Mucosa of rectum (tissue), 2 donors: ENCODE results near the gene TGDS.

Experiments used
- H3K27ac ChIP-seq, 2 donors: one replicate each; pipeline ENCODE4 v1.7.0; 2013; ENCODE audit warnings: inconsistent platforms in 2 of 2, low read depth in 2 of 2, low read length in 2 of 2
- H3K27me3 ChIP-seq, 2 donors: one replicate each; pipeline ENCODE4 v1.7.0; 2013; ENCODE audit warnings: low read length in 2 of 2; ENCODE audit not compliant: control insufficient read depth in 2 of 2, insufficient read depth in 2 of 2
- H3K36me3 ChIP-seq, 2 donors: one replicate each; pipeline ENCODE4 v1.7.0; 2013; ENCODE audit warnings: low read length in 2 of 2; ENCODE audit not compliant: control insufficient read depth in 2 of 2, insufficient read depth in 2 of 2
- H3K4me1 ChIP-seq, 2 donors: one replicate each; pipeline ENCODE4 v1.7.0; 2013; ENCODE audit warnings: low read length in 2 of 2, mild to moderate bottlenecking in 1 of 2; ENCODE audit not compliant: control insufficient read depth in 2 of 2, insufficient read depth in 2 of 2
- H3K4me3 ChIP-seq, 2 donors: one replicate each; pipeline ENCODE4 v1.7.0; 2013; ENCODE audit warnings: low read length in 2 of 2
- H3K9ac ChIP-seq, 2 donors: one replicate each; pipeline ENCODE4 v1.7.0; 2013; ENCODE audit warnings: low read length in 2 of 2, low read depth in 1 of 2, mild to moderate bottlenecking in 1 of 2
- H3K9me3 ChIP-seq, 2 donors: one replicate each; pipeline ENCODE4 v1.7.0; 2013; ENCODE audit warnings: low read length in 2 of 2; ENCODE audit not compliant: control insufficient read depth in 2 of 2
- donor health status: healthy.
- donor health status: Normal muscosa, but diverticular disease.

Gene TGDS

DNA sequence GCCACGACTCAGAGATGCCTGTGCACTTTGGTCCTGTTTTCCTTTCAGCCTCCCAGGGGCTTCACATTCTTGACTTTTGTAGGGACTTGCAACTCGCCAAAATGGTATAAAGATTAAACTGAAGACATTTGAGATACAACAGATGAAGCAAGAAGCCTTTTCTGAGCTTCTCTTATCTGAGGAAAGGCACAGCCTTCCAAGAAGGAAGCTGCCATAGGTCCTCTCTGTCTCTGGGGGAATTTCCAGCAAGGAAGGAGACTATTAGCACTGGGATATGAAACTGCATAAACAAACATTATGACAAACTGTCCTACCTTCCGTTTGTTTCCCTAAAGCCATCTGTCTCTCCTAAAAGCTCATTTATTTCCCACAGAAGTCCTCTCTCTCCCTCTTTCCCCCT lies 39.3 kb downstream of the TGDS start:
- no peak overlapping the region for H3K4me3 ChIP-seq
- H3K4me1 ChIP-seq = no peaks in the 10 kb centered on the region
- H3K27me3 ChIP-seq = no peaks in the 10 kb centered on the region
- H3K36me3 ChIP-seq = no peaks in the 10 kb centered on the region
- no peaks in the 10 kb centered on the region for H3K9me3 ChIP-seq
- no peak overlapping the region for H3K27ac ChIP-seq
- H3K9ac ChIP-seq = no peak overlapping the region

DNA sequence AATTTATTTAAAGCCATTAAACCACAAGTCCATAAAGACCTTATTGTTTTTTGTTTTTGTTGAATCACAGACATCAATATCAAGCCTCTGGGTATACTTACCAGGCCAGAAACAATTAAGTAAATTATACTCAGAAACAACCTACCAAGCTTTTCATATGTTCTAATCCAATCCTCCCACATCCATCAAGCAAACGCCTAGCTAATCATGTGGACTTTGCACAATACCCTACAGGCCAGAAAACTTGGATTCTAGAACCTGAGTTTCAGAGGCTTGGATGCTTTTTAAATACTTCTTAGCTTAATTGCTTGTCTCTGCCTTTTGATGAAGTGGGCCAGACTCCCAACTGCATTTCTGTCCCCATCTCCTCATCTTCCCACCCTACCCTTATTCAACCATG lies 39.9 kb downstream of the TGDS start:
- H3K9ac ChIP-seq = no peak overlapping the region
- no peaks in the 10 kb centered on the region for H3K27me3 ChIP-seq
- H3K36me3 ChIP-seq = no peaks in the 10 kb centered on the region

DNA sequence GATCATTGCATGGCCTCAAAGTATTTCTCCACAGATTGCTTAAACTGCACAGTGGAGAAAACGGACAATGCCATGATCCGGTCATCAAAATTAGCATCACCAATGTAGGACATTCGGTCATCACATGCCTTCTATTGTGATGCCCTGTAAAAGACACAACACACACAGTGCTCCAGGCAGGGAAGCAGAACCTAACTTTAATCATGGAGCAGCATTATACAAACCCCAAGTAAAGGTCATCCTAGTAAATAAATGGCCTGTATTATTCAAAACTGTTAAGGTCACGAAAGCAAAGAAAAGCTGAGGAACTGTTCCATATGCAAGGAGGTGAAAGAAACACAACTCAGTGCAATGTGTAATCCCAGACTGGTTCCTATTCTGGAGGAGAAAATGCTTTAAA lies 42.2 kb downstream of the TGDS start:
- Histone ChIP-seq H3K27me3 (no peaks in the 10 kb centered on the region), H3K9me3 (no peaks in the 10 kb centered on the region), H3K27ac (no peak overlapping the region), H3K4me3 (no peak overlapping the region), H3K4me1 (peaks cover 0 to 2% of the 10 kb centered on the region in 2 donors), H3K36me3 (no peaks in the 10 kb centered on the region), H3K9ac (no peak overlapping the region)

More for the DNA sequence above, 39.9 kb downstream of the TGDS start:
- Histone ChIP-seq H3K27ac (no peak overlapping the region), H3K4me1 (no peaks in the 10 kb centered on the region), H3K9me3 (no peaks in the 10 kb centered on the region), H3K4me3 (no peak overlapping the region)

DNA sequence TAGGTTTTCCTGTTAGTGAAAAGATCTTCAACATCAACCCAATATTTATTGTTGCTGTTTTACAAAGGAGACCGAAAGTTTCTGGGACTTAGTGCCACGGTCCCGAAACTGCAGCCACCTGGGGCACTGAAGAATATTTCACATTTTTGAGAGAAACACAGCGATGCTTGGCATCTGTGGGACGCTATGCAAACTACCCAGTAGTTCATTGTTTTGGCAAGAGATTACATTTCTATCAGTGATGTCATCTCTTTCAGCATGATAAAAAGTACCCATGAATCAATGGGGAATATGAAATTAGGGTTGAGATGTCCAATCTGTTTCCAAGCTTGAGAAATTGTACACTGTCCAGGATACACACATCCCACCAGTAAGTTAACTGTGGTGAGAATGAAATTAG lies 43.9 kb downstream of the TGDS start:
- Histone ChIP-seq H3K27me3 (no peaks in the 10 kb centered on the region), H3K9me3 (no peaks in the 10 kb centered on the region), H3K36me3 (no peaks in the 10 kb centered on the region), H3K4me3 (no peak overlapping the region), H3K27ac (no peak overlapping the region), H3K4me1 (peaks cover 7 to 10% of the 10 kb centered on the region in 2 donors), H3K9ac (no peak overlapping the region)

DNA sequence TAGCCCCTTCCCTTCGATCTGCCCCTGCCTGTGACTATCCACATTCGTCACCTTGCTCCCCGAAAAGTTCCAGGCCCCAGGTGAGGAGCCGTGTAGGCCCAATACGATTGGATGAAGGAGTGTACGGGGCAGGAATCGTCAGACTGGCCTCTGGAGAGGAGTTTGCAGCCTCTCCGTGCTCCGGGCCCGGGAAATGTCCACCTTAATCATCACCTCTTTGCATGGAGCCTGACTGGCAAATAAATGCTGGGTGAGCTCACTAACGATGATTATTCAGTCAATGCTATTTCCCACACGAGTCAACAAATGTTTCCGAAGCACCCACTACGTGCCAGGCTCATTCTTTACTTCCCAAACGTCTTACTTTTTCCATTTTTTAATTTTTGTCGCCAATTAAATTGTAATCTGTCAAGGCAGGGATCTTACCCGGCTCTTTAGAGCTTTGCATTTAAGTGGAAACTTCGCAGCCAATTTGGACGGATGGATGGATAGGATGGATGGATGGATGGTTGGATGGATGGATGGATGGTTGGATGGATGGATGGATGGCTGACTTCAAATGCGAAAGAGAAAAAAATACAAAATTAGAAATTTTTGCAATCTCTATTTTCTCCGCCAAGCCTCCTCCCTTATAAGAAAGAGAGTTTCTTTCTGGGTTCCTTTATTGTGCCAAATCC lies 45.8 kb downstream of the TGDS start:
- Histone ChIP-seq H3K9me3 (no peaks in the 10 kb centered on the region), H3K4me3 (peak overlapping the region; percentile 64 to 83), H3K9ac (peak overlapping the region; percentile 77 to 88), H3K36me3 (no peaks in the 10 kb centered on the region), H3K27ac (peak overlapping the region; percentile 91), H3K4me1 (peaks cover 7 to 10% of the 10 kb centered on the region in 2 donors), H3K27me3 (no peaks in the 10 kb centered on the region)

DNA sequence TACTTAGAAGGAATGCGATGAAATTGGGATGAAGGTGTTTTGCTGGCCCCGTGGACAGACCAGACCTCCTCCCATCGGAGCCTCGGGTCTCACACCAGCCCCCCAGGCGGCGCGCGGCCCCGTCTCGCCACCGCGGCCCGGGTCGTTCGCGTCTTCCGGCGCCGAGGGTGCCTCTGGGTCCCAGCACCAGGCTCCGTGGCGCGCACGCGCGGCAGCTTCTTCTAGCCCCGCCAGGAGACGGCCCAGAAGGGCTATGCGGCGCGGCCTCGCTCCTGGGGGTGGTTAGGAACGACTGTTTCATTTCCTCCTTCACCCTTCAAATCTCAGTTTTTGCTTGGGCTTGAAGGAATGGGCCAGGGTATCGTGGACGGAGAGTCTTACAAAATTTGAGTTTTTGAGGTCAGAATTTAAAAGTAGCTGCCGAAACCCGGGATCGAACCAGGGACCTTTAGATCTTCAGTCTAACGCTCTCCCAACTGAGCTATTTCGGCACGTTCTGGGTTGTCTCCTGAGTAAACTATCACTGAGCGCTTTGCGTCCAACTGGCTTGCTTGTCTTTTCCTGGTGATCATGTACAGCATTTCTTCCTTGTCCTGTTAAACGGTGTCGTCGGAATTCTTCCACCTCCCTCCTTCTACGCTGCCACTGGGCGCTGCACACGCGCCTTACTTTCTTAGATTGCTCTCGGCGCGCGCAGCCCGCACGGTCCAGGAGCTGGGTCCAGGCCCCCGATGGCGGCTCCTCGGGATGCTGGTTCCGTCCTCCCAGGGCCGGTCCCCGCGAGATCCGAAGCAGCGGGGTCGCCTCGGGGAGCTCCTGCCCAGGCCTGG lies 46.5 kb downstream of the TGDS start:
- Histone ChIP-seq H3K27me3 (no peaks in the 10 kb centered on the region), H3K9me3 (no peaks in the 10 kb centered on the region), H3K9ac (peak overlapping the region; percentile 77 to 88), H3K4me1 (peaks cover 7 to 10% of the 10 kb centered on the region in 2 donors), H3K4me3 (peak overlapping the region; percentile 64 to 83), H3K36me3 (no peaks in the 10 kb centered on the region), H3K27ac (peak overlapping the region; percentile 91)

DNA sequence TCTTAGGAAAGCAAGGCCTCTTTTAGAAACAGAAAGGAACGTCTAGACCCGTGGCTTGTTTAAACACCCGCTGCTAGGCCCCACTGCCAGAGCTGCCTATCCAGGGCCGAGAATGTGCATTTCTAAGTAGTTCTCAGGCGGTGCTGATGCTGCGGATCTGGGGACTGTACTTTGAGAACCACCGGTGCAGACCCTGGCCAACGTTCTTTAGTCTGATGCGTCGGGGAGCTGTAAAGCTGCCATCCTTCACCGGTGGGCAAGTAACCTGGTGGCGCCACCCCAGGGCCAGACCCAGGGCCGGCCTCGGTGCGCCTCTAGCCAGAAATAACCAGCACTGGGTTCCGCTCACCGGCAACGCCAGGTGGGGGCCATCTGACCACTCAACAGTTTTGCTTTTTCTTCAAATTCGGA lies 47.1 kb downstream of the TGDS start:
- H3K4me3 ChIP-seq = peak overlapping the region; percentile 64 to 83
- H3K36me3 ChIP-seq = no peaks in the 10 kb centered on the region
- no peaks in the 10 kb centered on the region for H3K9me3 ChIP-seq
- H3K9ac ChIP-seq = peak overlapping the region; percentile 77 to 88
- peaks cover 7 to 10% of the 10 kb centered on the region in 2 donors for H3K4me1 ChIP-seq
- H3K27me3 ChIP-seq = no peaks in the 10 kb centered on the region
- peak overlapping the region; percentile 91 for H3K27ac ChIP-seq

DNA sequence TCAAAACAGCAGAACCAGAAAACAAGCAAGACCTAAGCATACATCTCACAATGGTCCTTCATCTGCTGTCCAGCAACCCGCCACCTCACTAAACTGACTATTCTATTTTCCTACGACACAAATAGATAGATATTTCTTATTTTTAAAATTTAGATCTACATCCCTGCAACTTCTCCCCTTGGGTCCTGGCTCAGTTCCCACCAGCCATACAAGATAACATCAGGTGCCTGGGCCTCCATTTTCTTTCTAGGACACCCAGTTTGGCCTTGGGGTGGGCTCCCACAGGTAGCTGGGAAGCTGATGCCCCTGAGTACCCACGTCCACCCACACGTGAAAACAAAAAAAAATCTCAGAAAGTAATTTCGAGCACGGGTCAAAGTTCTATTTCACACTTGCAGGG lies 47.6 kb downstream of the TGDS start:
- peaks cover 7 to 10% of the 10 kb centered on the region in 2 donors for H3K4me1 ChIP-seq
- H3K9ac ChIP-seq = peak overlapping the region; percentile 77 to 88
- no peaks in the 10 kb centered on the region for H3K36me3 ChIP-seq
- H3K27me3 ChIP-seq = no peaks in the 10 kb centered on the region
- H3K9me3 ChIP-seq = no peaks in the 10 kb centered on the region
- peak overlapping the region; percentile 91 for H3K27ac ChIP-seq
- peak overlapping the region; percentile 64 to 83 for H3K4me3 ChIP-seq

DNA sequence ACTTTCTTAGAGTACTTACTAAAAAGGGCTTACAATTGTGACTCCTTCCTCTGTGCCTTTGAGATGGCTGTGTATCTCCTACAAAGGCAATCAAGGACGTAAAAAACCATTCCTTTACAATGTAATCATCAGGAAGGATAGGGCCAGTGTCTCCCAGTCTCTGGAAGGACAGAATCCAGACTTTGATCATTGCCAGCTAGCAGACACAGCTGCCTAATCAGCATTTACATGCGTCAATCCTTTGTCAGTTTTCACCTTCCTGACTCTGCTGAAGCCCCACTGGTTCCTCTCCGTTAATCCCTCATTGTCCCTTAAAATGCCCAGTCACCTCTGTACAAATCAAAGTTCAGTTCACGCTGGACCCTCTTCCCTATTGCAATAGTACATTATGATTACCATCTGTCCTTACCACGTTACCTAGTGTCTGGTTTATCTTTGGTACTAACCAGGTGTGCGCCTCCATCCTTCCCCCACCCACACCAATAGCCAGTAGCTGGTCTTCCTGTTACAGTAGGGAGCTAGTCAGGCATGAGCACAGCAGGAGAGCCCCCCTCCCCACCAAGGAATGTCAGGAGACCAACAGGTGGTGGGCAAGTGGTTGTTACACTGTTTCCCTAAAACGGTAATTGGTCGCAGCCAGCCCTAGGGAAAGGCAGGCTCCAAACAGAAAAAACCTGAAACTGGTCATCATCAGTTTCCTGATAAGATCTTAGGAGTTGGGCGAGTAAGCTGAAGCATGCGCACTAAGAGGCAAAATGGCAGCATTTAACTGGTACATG lies 49.7 kb downstream of the TGDS start:
- no peak overlapping the region for H3K4me3 ChIP-seq
- no peak overlapping the region for H3K27ac ChIP-seq

DNA sequence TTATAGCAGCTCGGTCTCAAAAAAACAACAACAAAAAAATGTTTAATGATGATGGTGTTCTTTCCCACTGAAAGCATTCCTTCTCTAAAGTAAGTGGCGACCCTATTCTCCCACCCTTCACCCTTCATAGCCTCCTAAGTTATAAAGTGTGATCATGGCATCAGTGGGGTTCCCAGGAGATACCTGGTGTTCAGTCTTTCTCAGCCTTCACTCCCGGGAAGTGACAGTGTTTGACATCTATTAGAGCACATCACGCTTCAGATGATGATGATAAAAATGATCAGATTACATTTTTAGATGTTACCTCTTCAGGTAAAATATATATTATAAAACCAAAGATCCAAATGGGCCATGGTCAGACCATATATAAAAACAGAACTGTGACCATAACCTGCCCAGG lies 51.0 kb downstream of the TGDS start:
- Histone ChIP-seq H3K4me1 (peaks cover 7 to 10% of the 10 kb centered on the region in 2 donors), H3K27me3 (no peaks in the 10 kb centered on the region), H3K27ac (no peak overlapping the region), H3K9ac (no peak overlapping the region), H3K4me3 (no peak overlapping the region), H3K9me3 (no peaks in the 10 kb centered on the region), H3K36me3 (no peaks in the 10 kb centered on the region)

More for the DNA sequence above, 49.7 kb downstream of the TGDS start:
- Histone ChIP-seq H3K36me3 (no peaks in the 10 kb centered on the region), H3K9ac (no peak overlapping the region), H3K9me3 (no peaks in the 10 kb centered on the region), H3K4me1 (peaks cover 7 to 10% of the 10 kb centered on the region in 2 donors), H3K27me3 (no peaks in the 10 kb centered on the region)
